CD4-positive, alpha-beta T cell (primary cell): ENCODE data around the gene MTHFR. TPM values are rescaled to one million over a fixed set of nuclear protein-coding genes. Genes with fewer than 3 reads are reported as not detected.

Source experiments
- ATAC-seq: fragments of 200-7000 bp; cut with Tn5 transposase; one replicate; pipeline ENCODE4 v1.10.0; 2022; ENCODE audit warnings: mild to moderate bottlenecking; ENCODE audit not compliant: poor library complexity
- CTCF ChIA-PET: fragments of 350-600 bp; sonication (Branson Sonifier 250); formaldehyde crosslinking; loops from one replicate; lab custom pipeline; 2021; ENCODE audit warnings: antibody characterized with exemption, inconsistent platforms; lab: Charles Lee
- POLR2A ChIA-PET: fragments of 350-600 bp; sonication (Branson Sonifier 250); formaldehyde crosslinking; loops from one replicate; lab custom pipeline; 2021; ENCODE audit warnings: antibody characterized with exemption, inconsistent platforms; lab: Charles Lee
- DNase-seq, 14 experiments: peaks; one replicate each; pipeline ENCODE4 v3.0.0-alpha.2; 2013 to 2020; ENCODE audit warnings: mixed read lengths in 2 of 14
- H3K27ac ChIP-seq, 2 donors: one replicate each; pipeline versions ENCODE4 v1.5.1 to v1.7.0; 2013; ENCODE audit warnings: low read length in 2 of 2, low read depth in 1 of 2, mild to moderate bottlenecking in 1 of 2
- H3K27me3 ChIP-seq, 2 experiments: 1 replicate in 1 of 2; 2 replicates in 1 of 2; pipeline versions ENCODE4 v1.6.1 to v1.7.0; 2013; ENCODE audit warnings: low read length in 2 of 2, control low read depth in 1 of 2, mild to moderate bottlenecking in 1 of 2, moderate library complexity in 1 of 2; ENCODE audit not compliant: insufficient read depth in 2 of 2, control insufficient read depth in 1 of 2
- H3K36me3 ChIP-seq: one replicate; pipeline ENCODE4 v1.6.1; 2013; ENCODE audit warnings: low read length, control low read depth; ENCODE audit not compliant: insufficient read depth
- H3K4me1 ChIP-seq: one replicate; pipeline ENCODE4 v1.6.1; 2013; ENCODE audit warnings: low read length, control low read depth; ENCODE audit not compliant: insufficient read depth
- H3K4me3 ChIP-seq: one replicate; pipeline ENCODE4 v1.5.1; 2013; ENCODE audit warnings: mild to moderate bottlenecking, low read length, moderate library complexity
- H3K9me3 ChIP-seq, 2 experiments: 1 replicate in 1 of 2; 2 replicates in 1 of 2; pipeline versions ENCODE4 v1.6.1 to v1.7.0; 2013; ENCODE audit warnings: low read length in 2 of 2, mild to moderate bottlenecking in 2 of 2, control low read depth in 1 of 2, moderate library complexity in 1 of 2; ENCODE audit not compliant: control insufficient read depth in 1 of 2, insufficient read depth in 1 of 2
- H3K27ac Mint-ChIP-seq: one replicate; pipeline ENCODE4 v1.8.0; 2020; ENCODE audit warnings: mixed read lengths
- H3K27me3 Mint-ChIP-seq: one replicate; pipeline ENCODE4 v1.8.0; 2021; ENCODE audit warnings: mixed read lengths
- H3K36me3 Mint-ChIP-seq: one replicate; pipeline ENCODE4 v1.8.0; 2021; ENCODE audit warnings: low read depth, mixed read lengths
- H3K4me1 Mint-ChIP-seq: one replicate; pipeline ENCODE4 v1.8.0; 2021; ENCODE audit warnings: low read depth, mixed read lengths
- H3K4me3 Mint-ChIP-seq: one replicate; pipeline ENCODE4 v1.8.0; 2020; ENCODE audit warnings: mild to moderate bottlenecking, mixed read lengths
- H3K9me3 Mint-ChIP-seq: one replicate; pipeline ENCODE4 v1.8.0; 2020; ENCODE audit warnings: mixed read lengths
- intact Hi-C, 2 experiments: fragments of 100-400 bp; cut with DNase I in 1 of 2; cut with micrococcal nuclease in 1 of 2; formaldehyde crosslinking; loops; one replicate each; pipeline versions ENCODE4 v1.15.1 to v1.9.0; 2023 to 2025; cut with DNase I, micrococcal nuclease
- total RNA-seq, 174 experiments: library from RNA in 2 of 174; stranded (reverse) in 2 of 174; gene quantifications; one replicate each; pipeline ENCODE4 v1.2.3 and lab custom pipeline; 2021 to 2026
- TF ChIP-seq, protein P1 (sequence below): fragments of 200-600 bp; IDR thresholded peaks from one replicate; pipeline ENCODE4 v1.8.0; 2022; ENCODE audit warnings: antibody characterized with exemption, mild to moderate bottlenecking

The MTHFR gene
- total RNA-seq, 2 experiments from 2014 or later, result 30.8 to 31.3 TPM

GRCh38 chr1:11736746-11737639 is 68.8 kb downstream of the MTHFR start:
- POLR2A ChIA-PET, result interaction anchor here (0.8 to 4.0 kb wide), 10 partner anchors 11 to 475 kb away, joined by 3 to 44 read pairs (median 6); partner anchors contain the start of genes CLCN6, FBXO6, MTHFR and MTOR
- Mint-ChIP-seq H3K27me3 (no peaks in the 10 kb centered on the region), H3K9me3 (no peaks in the 10 kb centered on the region), H3K4me3 (peak overlapping the region; percentile 96), H3K36me3 (no peaks in the 10 kb centered on the region), H3K4me1 (peaks cover 73% of the 10 kb centered on the region), H3K27ac (peak overlapping the region; percentile 43)
- H3K27me3 ChIP-seq, result no peaks in the 10 kb centered on the region
- CTCF ChIA-PET, result interaction anchor here (0.6 to 4.3 kb wide), 5 partner anchors 12 to 87 kb away, joined by 3 to 30 read pairs (median 6); partner anchors contain the start of gene FBXO6
- DNase-seq, result peak in 13 of 14 experiments; percentile 13 to 81 (median 33)
- H3K27ac ChIP-seq, result peak overlapping the region; percentile 75
- TF ChIP-seq, protein P1, sequence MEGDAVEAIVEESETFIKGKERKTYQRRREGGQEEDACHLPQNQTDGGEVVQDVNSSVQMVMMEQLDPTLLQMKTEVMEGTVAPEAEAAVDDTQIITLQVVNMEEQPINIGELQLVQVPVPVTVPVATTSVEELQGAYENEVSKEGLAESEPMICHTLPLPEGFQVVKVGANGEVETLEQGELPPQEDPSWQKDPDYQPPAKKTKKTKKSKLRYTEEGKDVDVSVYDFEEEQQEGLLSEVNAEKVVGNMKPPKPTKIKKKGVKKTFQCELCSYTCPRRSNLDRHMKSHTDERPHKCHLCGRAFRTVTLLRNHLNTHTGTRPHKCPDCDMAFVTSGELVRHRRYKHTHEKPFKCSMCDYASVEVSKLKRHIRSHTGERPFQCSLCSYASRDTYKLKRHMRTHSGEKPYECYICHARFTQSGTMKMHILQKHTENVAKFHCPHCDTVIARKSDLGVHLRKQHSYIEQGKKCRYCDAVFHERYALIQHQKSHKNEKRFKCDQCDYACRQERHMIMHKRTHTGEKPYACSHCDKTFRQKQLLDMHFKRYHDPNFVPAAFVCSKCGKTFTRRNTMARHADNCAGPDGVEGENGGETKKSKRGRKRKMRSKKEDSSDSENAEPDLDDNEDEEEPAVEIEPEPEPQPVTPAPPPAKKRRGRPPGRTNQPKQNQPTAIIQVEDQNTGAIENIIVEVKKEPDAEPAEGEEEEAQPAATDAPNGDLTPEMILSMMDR, result no peak
- no peaks in the 10 kb centered on the region for H3K9me3 ChIP-seq
- no peaks in the 10 kb centered on the region for H3K36me3 ChIP-seq
- ATAC-seq, result peak; percentile 72
- H3K4me3 ChIP-seq, result peak overlapping the region; percentile 99
- peaks cover 74% of the 10 kb centered on the region for H3K4me1 ChIP-seq
- intact Hi-C loops, result loop anchor here (2.0 to 5.0 kb wide), 2 partner anchors 18 to 65 kb away; no protein-coding TSS in a partner anchor

DNA sequence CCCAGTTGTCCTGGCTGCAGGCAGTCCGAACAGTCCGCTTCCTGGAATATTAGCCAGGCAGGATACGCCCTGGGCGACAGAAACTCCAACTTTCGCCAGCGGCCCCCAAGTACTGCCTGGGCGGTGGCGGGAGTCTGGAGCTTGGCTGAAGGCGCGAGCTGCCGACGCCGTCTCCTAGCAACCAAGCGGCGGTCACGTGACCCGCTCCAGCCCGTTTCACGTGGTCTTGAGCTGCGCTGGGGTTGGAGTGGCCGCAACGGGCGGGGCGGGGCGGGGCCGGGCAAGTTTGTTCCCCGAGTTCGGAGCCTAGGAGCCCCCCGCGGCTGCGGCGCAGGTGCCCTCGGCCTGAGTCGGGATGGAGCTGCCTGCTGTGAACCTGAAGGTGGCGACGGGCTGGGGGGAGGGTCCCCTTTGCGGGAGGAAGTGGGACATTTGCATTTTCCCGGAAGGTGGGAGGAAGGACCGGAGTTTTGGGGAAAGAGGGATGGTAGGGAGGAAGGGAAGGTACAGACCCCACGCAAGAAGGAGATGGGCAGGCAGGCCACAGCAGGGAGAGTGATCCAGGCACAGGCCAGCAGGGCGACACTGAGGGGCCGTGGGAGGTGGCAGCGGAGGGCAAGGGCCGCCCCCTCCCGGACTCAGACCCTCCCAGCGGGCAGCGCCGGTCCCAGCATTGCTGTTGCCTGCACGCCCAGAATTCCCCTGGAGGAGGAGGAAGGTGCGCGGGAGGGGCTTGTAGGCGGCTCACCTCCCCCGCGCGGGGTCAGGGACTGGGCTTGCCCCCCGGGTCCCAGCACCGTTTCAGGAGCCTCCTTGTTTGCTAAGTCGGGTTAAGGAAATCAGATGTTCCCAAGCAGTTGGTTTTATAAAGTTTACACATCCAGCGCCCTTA is 69.7 kb downstream of the MTHFR start, which contains the start of gene AGTRAP:
Gene AGTRAP (plus strand): TSS at position 283 of the 892 bp plus-strand sequence. CDS start 73 bp downstream, at position 356.
- H3K27me3 ChIP-seq, result no peaks in the 10 kb centered on the region
- TF ChIP-seq, protein P1, result no peak
- ATAC-seq (peak; percentile 65), DNase-seq (peak; percentile 72 to 95 (median 81))
- H3K4me1 Mint-ChIP-seq, result peaks cover 73% of the 10 kb centered on the region
- intact Hi-C loops, result loop anchor here (2.0 to 5.0 kb wide), 2 partner anchors 17 to 66 kb away; no protein-coding TSS in a partner anchor
- H3K27ac Mint-ChIP-seq, result peak within 1 kb of the TSS; percentile 43
- no peaks in the 10 kb centered on the region for H3K36me3 Mint-ChIP-seq
- peaks cover 74% of the 10 kb centered on the region for H3K4me1 ChIP-seq
- peak within 1 kb of the TSS; percentile 75 for H3K27ac ChIP-seq
- H3K4me3 ChIP-seq, result peak within 1 kb of the TSS; percentile 99
- H3K36me3 ChIP-seq, result no peaks in the 10 kb centered on the region
- no peaks in the 10 kb centered on the region for H3K27me3 Mint-ChIP-seq
- peak within 1 kb of the TSS; percentile 96 for H3K4me3 Mint-ChIP-seq
- ChIA-PET CTCF (interaction anchor here (0.6 to 4.3 kb wide), 5 partner anchors 13 to 86 kb away, joined by 3 to 30 read pairs (median 5); partner anchors contain the start of gene FBXO6), POLR2A (interaction anchor here (0.8 to 4.0 kb wide), 13 partner anchors 10 to 724 kb away, joined by 3 to 44 read pairs (median 6); partner anchors contain the start of genes CLCN6, FBXO44, FBXO6 and MTHFR)
- H3K9me3 ChIP-seq, result no peaks in the 10 kb centered on the region
- no peaks in the 10 kb centered on the region for H3K9me3 Mint-ChIP-seq

Other genes with a start within 250 kb of the MTHFR start
- gene FBXO2, start 151.5 kb downstream of the MTHFR start, total RNA-seq, result 1 to 10 TPM; 3.2 to 3.7 TPM
- 10 to 100 TPM; 44.9 to 48.4 TPM for gene FBXO44, start 151.1 kb downstream of the MTHFR start, total RNA-seq
- gene FBXO6, start 141.8 kb downstream of the MTHFR start, total RNA-seq, result 1 to 10 TPM; 1.6 to 1.9 TPM
- gene MAD2L2, start 124.8 kb downstream of the MTHFR start, total RNA-seq, result 10 to 100 TPM; 24.6 to 28.3 TPM
- under 1 TPM; 0.05 to 0.08 TPM for gene DRAXIN, start 114.3 kb downstream of the MTHFR start, total RNA-seq
- gene AGTRAP, start 69.8 kb downstream of the MTHFR start, total RNA-seq, result 10 to 100 TPM; 21.3 to 21.8 TPM
- not detected for gene C1orf167, start 43.8 kb downstream of the MTHFR start, total RNA-seq
- 10 to 100 TPM; 10.9 to 11.2 TPM for gene CLCN6, start 227 bp upstream of the MTHFR start, total RNA-seq
- gene NPPA, start 41.8 kb upstream of the MTHFR start, total RNA-seq, result not detected
- not detected for gene NPPB, start 53.0 kb upstream of the MTHFR start, total RNA-seq
- gene KIAA2013, start 120.5 kb upstream of the MTHFR start, total RNA-seq, result 1 to 10 TPM; 7.6 to 8.3 TPM
- 1 to 10 TPM; 1.6 to 1.8 TPM for gene PLOD1, start 128.8 kb upstream of the MTHFR start, total RNA-seq
- 10 to 100 TPM; 33.0 to 38.1 TPM for gene MFN2, start 174.5 kb upstream of the MTHFR start, total RNA-seq
- gene MIIP, start 213.5 kb upstream of the MTHFR start, total RNA-seq, result 10 to 100 TPM; 21.8 to 23.1 TPM